Large intestine (tissue), 3 donors: ENCODE data around the gene SP4. TPM values are rescaled to one million over a fixed set of nuclear protein-coding genes. Genes with fewer than 3 reads are reported as not detected.
"Not testable (repeated sequence)": the region's sequence is repeated elsewhere in the genome, so short reads cannot be mapped to it uniquely, and the experiment has no call there.

Experiments
- DNase-seq, 2 donors: peaks; one replicate each; pipeline versions ENCODE4 v3.0.0 to v3.0.0-alpha.2; 2013
- H3K27ac ChIP-seq: one replicate; pipeline ENCODE4 v1.5.1; 2013; ENCODE audit warnings: low read length
- H3K27me3 ChIP-seq: 2 replicates; pipeline ENCODE4 v1.6.1; 2013; ENCODE audit warnings: low read length; ENCODE audit not compliant: control insufficient read depth, insufficient read depth
- H3K36me3 ChIP-seq: 2 replicates; pipeline ENCODE4 v1.6.1; 2013; ENCODE audit warnings: low read length; ENCODE audit not compliant: control insufficient read depth, insufficient read depth
- H3K4me1 ChIP-seq: one replicate; pipeline ENCODE4 v1.6.1; 2013; ENCODE audit warnings: low read length; ENCODE audit not compliant: control insufficient read depth, insufficient read depth
- H3K4me3 ChIP-seq: one replicate; pipeline ENCODE4 v1.5.1; 2013; ENCODE audit warnings: low read length
- H3K9me3 ChIP-seq: one replicate; pipeline ENCODE4 v1.6.1; 2013; ENCODE audit warnings: mild to moderate bottlenecking, low read depth, low read length, moderate library complexity; ENCODE audit not compliant: control insufficient read depth
- WGBS: methylation state at CpG from one replicate; pipeline ENCODE4 v1.1.5; 2013; ENCODE audit warnings: low lambda C conversion rate; ENCODE audit not compliant: insufficient coverage; 5-methylcytosine and 5-hydroxymethylcytosine counted together
- polyA plus RNA-seq: library from polyadenylated mRNA; unstranded; fragments of 120-200 nt; gene quantifications from one replicate; pipeline ENCODE4 v1.2.1, GENCODE V29; 2013

SP4 gene
- polyA plus RNA-seq, 1 donor: 5.0 TPM

DNA sequence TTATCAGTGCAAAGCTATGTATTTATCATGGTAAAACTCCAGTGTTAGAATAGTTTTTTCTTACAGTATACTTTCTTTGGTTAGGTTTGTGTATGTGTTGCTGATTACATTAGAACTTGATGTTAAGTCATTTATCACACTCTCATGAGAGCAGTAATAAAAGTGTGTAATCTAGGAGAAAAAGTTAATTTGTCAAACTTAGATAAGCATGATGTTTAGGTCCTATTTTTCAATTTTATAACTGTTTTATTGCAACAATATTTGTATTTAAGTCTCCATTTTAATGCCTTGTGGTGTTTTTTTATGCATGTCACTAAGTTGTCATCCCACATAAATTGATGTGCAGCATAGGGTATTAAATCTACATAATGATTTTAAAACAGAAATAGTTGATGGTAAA, 86.2 kb downstream of the SP4 start:
- Histone ChIP-seq H3K4me3 (no peak overlapping the region), H3K36me3 (no peaks in the 10 kb centered on the region)

DNA sequence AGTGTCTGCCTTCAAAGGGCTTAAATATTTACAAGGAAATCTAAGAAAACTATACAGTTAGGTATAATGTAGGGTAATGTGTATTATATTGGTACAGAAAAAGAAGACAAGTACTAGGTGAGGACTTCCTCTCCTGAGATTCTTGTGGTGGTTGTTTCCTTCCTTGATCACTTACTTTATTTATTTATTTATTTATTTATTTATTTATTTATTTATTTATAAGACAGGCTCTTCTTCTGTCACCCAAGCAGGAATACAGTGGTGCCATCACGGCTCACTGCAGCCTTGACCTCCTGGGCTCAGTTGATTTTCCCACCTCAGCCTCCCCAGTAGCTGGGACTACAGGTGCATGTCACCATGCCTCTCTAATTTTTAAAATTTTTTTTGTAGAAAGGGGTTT, 96.8 kb downstream of the SP4 start:
- H3K36me3 ChIP-seq: no peaks in the 10 kb centered on the region
- H3K27ac ChIP-seq: no peak overlapping the region
- no peaks in the 10 kb centered on the region for H3K4me1 ChIP-seq
- no peak for DNase-seq
- no CpG with 5 or more reads among the region's 1 CpG for WGBS
- no peak overlapping the region for H3K4me3 ChIP-seq
- no peaks in the 10 kb centered on the region for H3K27me3 ChIP-seq
- H3K9me3 ChIP-seq: no peaks in the 10 kb centered on the region

More for the DNA sequence above, 86.2 kb downstream of the SP4 start:
- no peaks in the 10 kb centered on the region for H3K4me1 ChIP-seq
- H3K9me3 ChIP-seq: no peaks in the 10 kb centered on the region
- no peak for DNase-seq
- no peaks in the 10 kb centered on the region for H3K27me3 ChIP-seq
- H3K27ac ChIP-seq: no peak overlapping the region

DNA sequence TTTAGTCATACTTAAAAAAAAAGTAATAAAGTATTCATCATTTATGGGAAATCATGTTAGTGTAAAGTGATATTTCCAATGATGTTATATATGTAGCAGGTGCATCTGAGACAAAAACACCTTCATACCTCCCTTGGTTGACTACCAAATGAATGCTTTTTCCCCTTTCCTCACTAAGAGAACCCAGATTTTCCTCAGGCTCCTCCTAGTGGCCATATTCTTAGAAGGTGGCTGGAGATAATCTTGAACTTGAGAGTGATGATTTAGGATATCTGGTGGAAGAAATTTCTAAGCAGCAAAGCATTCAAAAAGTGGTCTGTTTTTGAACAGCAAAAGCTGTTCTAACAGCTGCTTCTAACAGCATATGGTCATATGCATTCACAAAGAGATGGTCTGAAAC, 98.1 kb downstream of the SP4 start:
- no peaks in the 10 kb centered on the region for H3K4me1 ChIP-seq
- H3K27ac ChIP-seq: no peak overlapping the region
- H3K4me3 ChIP-seq: no peak overlapping the region
- no peaks in the 10 kb centered on the region for H3K27me3 ChIP-seq
- DNase-seq: no peak
- no peaks in the 10 kb centered on the region for H3K9me3 ChIP-seq
- H3K36me3 ChIP-seq: no peaks in the 10 kb centered on the region

DNA sequence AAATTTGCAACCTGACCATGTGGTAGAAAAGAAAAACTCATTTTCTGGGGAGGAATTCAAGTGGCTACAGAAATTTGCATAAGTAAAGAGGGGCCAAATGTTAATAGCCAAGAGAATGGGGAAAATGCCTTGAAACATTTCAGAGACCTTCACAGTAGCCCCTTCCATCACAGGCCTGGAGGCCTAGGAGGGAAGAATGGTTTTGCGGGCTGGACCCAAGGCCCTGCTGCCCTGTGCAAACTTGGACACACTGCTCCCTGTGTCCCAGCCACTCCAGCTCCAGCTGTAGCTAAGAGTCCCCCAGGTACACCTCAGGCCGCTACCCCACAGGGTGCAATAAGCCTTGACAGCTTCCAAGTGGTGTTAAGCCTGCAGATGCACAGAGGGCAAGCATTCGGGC, 98.6 kb downstream of the SP4 start:
- Histone ChIP-seq H3K27ac (no peak overlapping the region), H3K9me3 (no peaks in the 10 kb centered on the region), H3K36me3 (no peaks in the 10 kb centered on the region), H3K4me3 (no peak overlapping the region), H3K27me3 (no peaks in the 10 kb centered on the region), H3K4me1 (no peaks in the 10 kb centered on the region)
- no CpG with 5 or more reads among the region's 3 CpGs for WGBS
- no peak for DNase-seq

DNA sequence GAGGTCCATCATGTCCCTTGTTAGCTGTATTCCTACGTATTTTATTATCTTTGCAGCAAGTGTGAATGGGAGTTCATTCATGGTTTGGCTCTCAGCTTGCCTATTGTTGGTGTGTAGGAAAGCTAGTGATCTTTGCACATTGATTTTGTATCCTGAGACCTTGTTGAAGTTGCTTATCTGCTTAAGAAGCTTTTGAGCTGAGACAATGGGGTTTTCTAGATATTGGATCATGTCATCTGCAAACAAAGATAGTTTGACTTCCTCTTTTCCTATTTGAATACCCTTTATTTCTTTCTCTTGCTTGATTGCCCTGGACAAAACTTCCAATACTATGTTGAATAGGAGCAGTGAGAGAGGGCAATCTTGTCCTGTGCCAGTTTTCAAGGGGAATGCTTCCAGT, 104.6 kb downstream of the SP4 start:
- not testable (repeated sequence) for H3K36me3 ChIP-seq, DNase-seq, H3K27me3 ChIP-seq, H3K4me1 ChIP-seq, H3K4me3 ChIP-seq, H3K9me3 ChIP-seq, H3K27ac ChIP-seq
- no CpG with 5 or more reads among the region's 1 CpG for WGBS

DNA sequence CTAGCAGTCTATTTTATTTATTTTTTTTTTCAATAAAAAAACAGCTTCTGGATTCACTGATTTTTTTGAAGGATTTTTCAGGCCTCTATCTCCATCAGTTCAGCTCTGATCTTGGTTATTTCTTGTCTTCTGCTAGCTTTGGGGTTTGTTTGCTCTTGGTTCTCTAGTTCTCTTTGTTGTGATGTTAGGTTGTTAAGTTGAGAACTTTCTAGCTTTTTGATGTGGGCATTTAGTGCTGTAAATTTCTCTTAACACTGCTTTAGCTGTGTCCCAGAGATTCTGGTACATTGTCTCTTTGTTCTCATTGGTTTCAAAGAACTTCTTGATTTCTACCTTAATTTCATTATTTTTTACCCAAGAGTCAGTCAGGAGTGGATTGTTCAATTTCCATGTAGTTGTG, 105.8 kb downstream of the SP4 start:
- H3K36me3 ChIP-seq, H3K27ac ChIP-seq, H3K4me1 ChIP-seq, DNase-seq, H3K27me3 ChIP-seq, H3K9me3 ChIP-seq, H3K4me3 ChIP-seq: not testable (repeated sequence)

DNA sequence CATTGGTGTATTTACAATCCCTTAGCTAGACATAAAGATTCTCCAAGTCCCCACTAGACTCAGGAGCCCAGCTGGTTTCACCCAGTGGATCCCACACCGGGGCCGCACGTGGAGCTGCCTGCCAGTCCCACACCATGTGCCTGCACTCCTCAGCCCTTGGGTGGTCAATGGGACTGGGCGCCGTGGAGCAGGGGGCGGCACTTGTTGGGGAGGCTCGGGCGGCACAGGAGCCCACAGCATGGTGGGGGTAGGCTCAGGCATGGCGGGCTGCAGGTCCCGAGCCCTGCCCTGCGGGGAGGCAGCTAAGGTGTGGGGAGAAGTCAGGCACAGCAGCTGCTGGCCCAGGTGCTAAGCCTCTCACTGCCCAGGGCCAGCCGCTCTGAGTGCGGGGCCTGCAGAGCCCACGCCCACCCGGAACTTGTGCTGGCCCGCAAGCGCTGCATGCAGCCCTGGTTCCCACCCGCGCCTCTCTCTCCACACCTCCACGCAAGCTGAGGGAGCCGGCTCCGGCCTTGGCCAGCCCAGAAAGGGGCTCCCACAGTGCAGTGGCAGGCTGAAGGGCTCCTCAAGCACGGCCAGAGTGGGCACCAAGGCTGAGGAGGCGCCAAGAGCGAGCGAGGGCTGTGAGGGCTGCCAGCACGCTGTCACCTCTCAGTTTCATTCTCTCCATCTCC, 108.7 kb downstream of the SP4 start:
- not testable (repeated sequence) for H3K27me3 ChIP-seq, H3K36me3 ChIP-seq, DNase-seq, H3K27ac ChIP-seq, H3K9me3 ChIP-seq, H3K4me1 ChIP-seq, H3K4me3 ChIP-seq
- no CpG with 5 or more reads among the region's 27 CpGs for WGBS

DNA sequence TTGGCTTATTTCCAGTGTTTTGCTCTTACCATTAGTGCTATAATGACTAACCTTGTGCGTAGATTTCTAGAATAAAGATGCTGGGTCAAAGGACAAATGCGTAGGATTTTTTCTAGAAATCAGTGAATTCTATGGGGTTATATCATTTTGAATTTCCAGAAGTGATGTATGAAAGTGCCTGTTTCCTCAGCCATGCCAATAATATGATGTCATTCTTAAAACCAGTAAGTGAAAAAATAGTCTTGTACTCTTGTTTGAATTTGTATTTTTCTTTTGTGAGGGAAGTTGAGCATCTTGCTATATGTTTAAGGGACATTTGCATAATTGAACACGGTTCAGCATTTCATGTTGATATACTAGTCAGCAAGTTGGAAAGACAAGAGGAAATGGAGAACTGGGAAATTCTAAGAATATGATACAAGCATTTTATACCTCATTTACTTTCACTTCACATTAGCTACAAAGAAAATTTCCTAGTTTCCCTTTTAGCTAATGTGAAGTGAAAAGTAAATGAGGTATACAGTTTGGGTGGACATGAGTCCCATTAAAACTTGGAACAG, 111.1 kb downstream of the SP4 start:
- WGBS: 100% methylated on average over 1 of the region's 3 CpGs
- Histone ChIP-seq H3K9me3 (peaks cover 12% of the 10 kb centered on the region), H3K4me1 (no peaks in the 10 kb centered on the region), H3K4me3 (no peak overlapping the region), H3K36me3 (no peaks in the 10 kb centered on the region), H3K27ac (no peak overlapping the region), H3K27me3 (peaks cover 30% of the 10 kb centered on the region)
- no peak for DNase-seq

DNA sequence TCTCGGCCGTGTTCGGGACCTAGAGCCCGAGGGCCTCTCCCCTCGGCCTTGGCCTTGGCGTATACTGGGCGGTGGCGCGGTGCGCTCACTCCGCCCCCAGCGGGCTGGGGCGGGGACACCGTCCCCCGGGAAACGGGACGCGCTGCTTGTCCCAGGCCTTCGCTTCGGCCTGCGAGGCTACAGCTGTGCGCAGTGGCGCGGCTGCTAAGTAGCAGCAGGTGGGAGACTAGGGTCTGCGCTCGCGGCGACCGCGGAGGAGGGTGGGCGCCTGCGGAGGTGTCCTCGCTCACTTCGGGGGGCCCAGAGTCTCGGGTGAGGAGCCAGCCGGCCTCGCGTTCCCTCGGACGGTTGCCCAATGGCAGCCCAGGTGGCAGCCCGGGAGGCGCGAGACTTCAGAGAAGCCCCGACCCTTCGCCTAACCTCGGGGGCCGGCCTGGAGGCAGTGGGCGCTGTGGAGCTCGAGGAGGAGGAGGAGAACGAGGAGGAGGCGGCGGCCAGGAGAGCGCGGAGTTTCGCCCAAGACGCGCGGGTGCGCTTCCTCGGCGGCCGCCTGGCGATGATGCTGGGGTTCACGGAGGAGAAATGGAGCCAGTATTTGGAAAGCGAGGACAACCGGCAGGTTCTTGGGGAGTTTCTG, 115.1 kb downstream of the SP4 start, which contains the start of gene DNAH11:
Gene DNAH11, plus strand, starts transcription at position 149 of the 637 bp plus-strand sequence. Its CDS starts 207 bp downstream, at position 356.
- Histone ChIP-seq H3K9me3 (peaks cover 6% of the 10 kb centered on the region), H3K36me3 (no peaks in the 10 kb centered on the region), H3K27me3 (peaks cover 48% of the 10 kb centered on the region), H3K4me1 (no peaks in the 10 kb centered on the region), H3K4me3 (peak within 1 kb of the TSS; percentile 11), H3K27ac (no peak within 1 kb of the TSS)
- no CpG with 5 or more reads among the region's 66 CpGs for WGBS
- DNase-seq: peak; percentile 17 to 24

DNA sequence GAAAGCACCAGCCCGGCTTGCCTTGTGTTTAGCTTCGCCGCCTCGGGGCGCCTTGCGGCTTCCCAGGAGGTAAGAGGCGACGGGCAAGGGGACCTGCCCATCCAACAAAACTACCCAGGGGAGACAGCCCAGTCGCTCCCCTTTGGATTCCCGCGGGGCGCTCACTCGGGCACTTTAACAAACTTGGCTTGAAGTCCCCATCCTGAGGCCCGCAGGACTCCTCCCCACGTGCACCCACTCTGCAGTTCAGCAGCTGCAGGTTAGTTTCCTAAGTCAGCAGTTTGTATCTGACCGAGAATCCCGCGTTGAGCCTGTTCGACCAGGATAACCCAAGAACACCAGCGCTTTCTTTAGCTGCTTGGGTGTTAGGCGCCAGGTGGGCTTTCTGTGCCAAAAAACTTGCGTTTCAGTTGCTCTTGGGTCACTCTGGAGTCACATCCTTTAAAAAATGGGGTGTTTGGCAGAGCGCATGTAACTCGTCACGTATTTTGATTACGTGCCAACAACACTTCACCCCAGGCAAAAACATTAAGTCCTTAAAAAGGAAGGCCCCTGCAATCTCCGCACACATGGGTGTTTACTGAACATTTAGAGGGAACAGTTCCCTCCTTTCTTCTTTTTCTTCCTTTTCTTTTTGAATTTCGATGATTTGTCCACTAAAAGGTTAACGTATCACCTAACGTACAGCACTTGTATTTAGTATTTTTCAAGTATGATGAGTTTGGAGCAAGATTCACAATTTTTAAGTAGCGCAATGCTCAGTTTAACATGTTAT, 115.8 kb downstream of the SP4 start:
- no peaks in the 10 kb centered on the region for H3K4me1 ChIP-seq
- H3K27me3 ChIP-seq: peaks cover 48% of the 10 kb centered on the region
- no peak overlapping the region for H3K27ac ChIP-seq
- peaks cover 6% of the 10 kb centered on the region for H3K9me3 ChIP-seq
- no peaks in the 10 kb centered on the region for H3K36me3 ChIP-seq
- WGBS: 24% methylated on average over 6 of the region's 31 CpGs
- DNase-seq: peak in 1 of 2 donors; percentile 12
- H3K4me3 ChIP-seq: peak overlapping the region; percentile 11
